ENCODE data around the gene CDKN2B-AS1.

CDKN2B-AS1 gene

DNA sequence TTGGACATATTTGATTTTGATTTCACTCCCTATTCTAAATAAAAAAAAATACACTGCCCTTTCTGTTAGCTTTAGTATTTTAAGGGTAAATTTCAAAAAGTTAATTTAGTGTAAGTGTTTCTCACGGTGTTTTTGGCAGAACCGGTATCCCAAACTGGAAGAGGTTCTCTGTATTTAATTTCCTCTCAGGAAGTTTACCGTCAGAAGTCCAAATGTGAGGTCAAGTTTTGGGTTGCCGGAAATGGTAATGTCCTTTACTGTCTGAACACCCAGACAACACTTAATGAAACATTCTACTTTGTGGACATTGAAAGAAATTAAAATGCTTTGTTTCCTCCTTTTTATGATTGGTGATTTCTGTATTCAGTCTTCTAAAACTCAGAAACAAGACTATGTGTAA is 163.2 kb downstream of the CDKN2B-AS1 start:
- CTCF ChIA-PET: interaction anchor here (1.0 to 2.7 kb wide), 3 partner anchors 10 to 14 kb away, joined by 3 to 6 read pairs (median 3); no protein-coding TSS in a partner anchor
- POLR2A ChIA-PET: no interaction called here
- TF ChIP-seq, protein P1, sequence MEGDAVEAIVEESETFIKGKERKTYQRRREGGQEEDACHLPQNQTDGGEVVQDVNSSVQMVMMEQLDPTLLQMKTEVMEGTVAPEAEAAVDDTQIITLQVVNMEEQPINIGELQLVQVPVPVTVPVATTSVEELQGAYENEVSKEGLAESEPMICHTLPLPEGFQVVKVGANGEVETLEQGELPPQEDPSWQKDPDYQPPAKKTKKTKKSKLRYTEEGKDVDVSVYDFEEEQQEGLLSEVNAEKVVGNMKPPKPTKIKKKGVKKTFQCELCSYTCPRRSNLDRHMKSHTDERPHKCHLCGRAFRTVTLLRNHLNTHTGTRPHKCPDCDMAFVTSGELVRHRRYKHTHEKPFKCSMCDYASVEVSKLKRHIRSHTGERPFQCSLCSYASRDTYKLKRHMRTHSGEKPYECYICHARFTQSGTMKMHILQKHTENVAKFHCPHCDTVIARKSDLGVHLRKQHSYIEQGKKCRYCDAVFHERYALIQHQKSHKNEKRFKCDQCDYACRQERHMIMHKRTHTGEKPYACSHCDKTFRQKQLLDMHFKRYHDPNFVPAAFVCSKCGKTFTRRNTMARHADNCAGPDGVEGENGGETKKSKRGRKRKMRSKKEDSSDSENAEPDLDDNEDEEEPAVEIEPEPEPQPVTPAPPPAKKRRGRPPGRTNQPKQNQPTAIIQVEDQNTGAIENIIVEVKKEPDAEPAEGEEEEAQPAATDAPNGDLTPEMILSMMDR (IDR thresholded peaks at IDR 0.05; ENCODE audit: control extremely low read depth, extremely low read depth, low read depth, missing control alignments): no peak
- no peak for DNase-seq (ENCODE audit: extremely low spot score)

DNA sequence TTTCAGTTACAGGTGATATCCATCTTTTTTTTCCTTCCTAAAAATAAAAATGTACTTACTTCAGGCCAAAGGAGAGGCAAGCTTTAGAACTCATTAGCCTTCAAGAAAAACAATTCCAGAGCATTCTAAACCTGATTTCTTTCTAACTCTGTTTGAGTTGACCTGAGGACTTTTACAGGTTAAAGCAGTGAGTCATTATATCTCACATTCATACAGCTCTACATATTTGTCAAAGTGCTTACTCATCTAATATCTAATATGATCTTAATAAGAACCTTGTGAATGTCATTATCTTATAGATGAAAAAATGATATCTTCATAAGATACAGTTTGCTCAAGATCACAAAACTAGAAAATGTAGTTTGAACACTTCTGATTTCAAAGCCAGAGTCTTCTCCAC is 163.7 kb downstream of the CDKN2B-AS1 start:
- CTCF ChIA-PET: interaction anchor here (2.7 kb wide), 1 partner anchor 9 kb away, joined by 6 read pairs; no protein-coding TSS in a partner anchor
- TF ChIP-seq, protein P1 (IDR thresholded peaks at IDR 0.05; ENCODE audit: control extremely low read depth, extremely low read depth, low read depth, missing control alignments): no peak
- POLR2A ChIA-PET: no interaction called here
- DNase-seq (ENCODE audit: extremely low spot score): no peak

DNA sequence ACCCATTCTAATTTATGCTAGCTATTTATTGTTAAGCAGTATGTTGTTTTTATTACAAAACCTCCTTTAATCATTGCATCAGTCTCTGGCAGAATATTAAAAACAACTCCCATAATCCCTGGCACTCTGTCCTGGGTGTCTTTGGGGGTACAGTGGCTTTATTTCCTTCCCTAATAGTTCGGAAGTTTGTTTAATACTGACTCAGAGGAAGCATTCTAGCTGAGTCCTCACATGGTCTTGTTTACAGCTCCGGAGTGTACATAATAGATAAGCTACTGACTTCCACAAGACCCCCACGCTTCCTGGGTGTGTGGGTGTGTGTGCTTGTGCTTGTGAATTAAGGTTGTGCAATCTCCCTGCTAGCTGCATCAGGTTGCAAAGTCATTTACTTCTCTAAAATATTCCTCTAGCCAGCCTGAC is 164.3 kb downstream of the CDKN2B-AS1 start:
- CTCF ChIA-PET: interaction anchor here (1.7 kb wide), 1 partner anchor 46 kb away, joined by 4 read pairs; no protein-coding TSS in a partner anchor
- TF ChIP-seq, protein P1 (IDR thresholded peaks at IDR 0.05; ENCODE audit: control extremely low read depth, extremely low read depth, low read depth, missing control alignments): no peak
- POLR2A ChIA-PET: no interaction called here
- DNase-seq (ENCODE audit: extremely low spot score): no peak

DNA sequence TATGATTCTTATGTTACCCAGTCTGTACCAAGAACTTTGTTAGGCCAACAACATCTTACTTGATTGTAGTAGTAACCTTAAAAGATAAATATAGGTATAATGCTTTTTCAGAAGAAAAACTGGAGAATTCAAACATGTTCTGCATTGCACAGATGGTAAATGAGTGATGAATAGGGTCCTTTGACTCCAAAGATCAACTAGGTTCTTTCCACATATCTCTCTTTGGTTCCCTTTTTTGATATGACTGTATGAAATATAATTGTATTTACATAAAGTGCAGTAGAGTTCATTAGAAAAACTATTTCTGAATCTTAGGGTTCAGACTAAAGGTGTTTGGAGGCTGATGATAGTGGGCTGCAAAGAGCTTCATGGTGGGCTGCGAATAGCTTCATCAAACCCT is 165.0 kb downstream of the CDKN2B-AS1 start:
- DNase-seq (ENCODE audit: extremely low spot score): no peak
- CTCF ChIA-PET: interaction anchor here (1.7 kb wide), 1 partner anchor 45 kb away, joined by 4 read pairs; no protein-coding TSS in a partner anchor
- POLR2A ChIA-PET: no interaction called here
- TF ChIP-seq, protein P1 (IDR thresholded peaks at IDR 0.05; ENCODE audit: control extremely low read depth, extremely low read depth, low read depth, missing control alignments): no peak

DNA sequence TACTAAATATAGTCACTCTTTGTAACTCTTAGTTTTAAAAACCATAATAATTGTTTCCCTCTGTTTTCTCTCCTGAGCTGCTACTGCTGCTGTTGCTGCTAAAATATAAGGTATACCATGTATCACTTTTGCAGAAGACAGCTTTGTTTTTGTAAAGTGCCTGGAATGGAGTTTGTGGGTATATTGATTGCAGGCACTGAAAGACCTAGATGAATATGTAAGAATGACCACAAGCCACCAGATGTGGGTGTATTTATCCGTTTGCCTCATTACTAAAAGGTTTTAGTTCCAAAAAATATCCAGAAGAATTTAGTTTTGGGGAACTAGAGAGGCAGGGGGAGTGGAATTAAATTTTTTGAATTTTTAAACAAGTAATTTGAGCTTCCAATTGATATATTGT is 165.6 kb downstream of the CDKN2B-AS1 start:
- CTCF ChIA-PET: interaction anchor here (1.7 kb wide), 1 partner anchor 44 kb away, joined by 4 read pairs; no protein-coding TSS in a partner anchor

DNA sequence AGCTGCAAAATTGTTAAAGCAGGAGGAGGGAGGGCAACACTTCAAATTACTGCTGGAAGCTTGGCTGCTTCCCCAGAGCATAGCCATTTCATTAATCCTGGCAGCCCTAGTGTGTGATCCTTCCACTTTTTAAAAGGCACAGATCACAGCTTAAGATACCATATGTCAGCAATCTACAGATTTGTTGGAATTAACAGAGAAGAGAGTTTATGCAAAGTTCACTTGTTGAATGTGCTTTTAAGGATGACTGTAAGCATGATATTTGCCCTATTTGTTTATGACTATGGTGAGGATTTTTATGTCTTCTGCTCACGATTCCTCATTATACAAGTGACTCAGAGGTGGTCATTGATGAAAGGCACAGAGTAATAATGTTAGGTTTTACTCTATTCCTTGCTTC is 170.6 kb downstream of the CDKN2B-AS1 start:
- no peak for DNase-seq (ENCODE audit: extremely low spot score)
- ChIA-PET POLR2A (no interaction called here), CTCF (interaction anchor here (1.3 kb wide), 1 partner anchor 9 kb away, joined by 3 read pairs; no protein-coding TSS in a partner anchor)
- TF ChIP-seq, protein P1 (IDR thresholded peaks at IDR 0.05; ENCODE audit: control extremely low read depth, extremely low read depth, low read depth, missing control alignments): no peak

More for the DNA sequence above, 165.6 kb downstream of the CDKN2B-AS1 start:
- POLR2A ChIA-PET: no interaction called here
- TF ChIP-seq, protein P1 (IDR thresholded peaks at IDR 0.05; ENCODE audit: control extremely low read depth, extremely low read depth, low read depth, missing control alignments): no peak
- DNase-seq (ENCODE audit: extremely low spot score): no peak

Data from GM10248 (cell line).